SJSA1 (cell line): Measurements from ENCODE around the gene ASTE1. TPM values are rescaled to one million over a fixed set of nuclear protein-coding genes. Genes with fewer than 3 reads are reported as not detected.

Experiments
- DNase-seq, 2 experiments: peaks; one replicate each; pipeline ENCODE4 v3.0.0-alpha.2; 2015 to 2020; ENCODE audit warnings: low spot score in 2 of 2, low read depth in 1 of 2
- H3K27ac ChIP-seq: fragments of 250-450 bp; sonication (Bioruptor Pico); 2 replicates; pipeline ENCODE4 v1.5.1; 2020; ENCODE audit warnings: mild to moderate bottlenecking, moderate library complexity
- H3K27me3 ChIP-seq: fragments of 250-450 bp; sonication (Bioruptor Pico); replicated peaks from 2 replicates; pipeline ENCODE4 v1.5.1; 2020; ENCODE audit warnings: mild to moderate bottlenecking, moderate library complexity
- H3K36me3 ChIP-seq: fragments of 250-450 bp; sonication (Bioruptor Pico); 2 replicates; pipeline ENCODE4 v1.5.1; 2020; ENCODE audit warnings: mild to moderate bottlenecking
- H3K4me1 ChIP-seq: fragments of 250-450 bp; sonication (Bioruptor Pico); replicated peaks from 2 replicates; pipeline ENCODE4 v1.6.1; 2021; ENCODE audit warnings: mild to moderate bottlenecking
- H3K4me3 ChIP-seq: fragments of 250-450 bp; sonication (Bioruptor Pico); 2 replicates; pipeline ENCODE4 v1.5.1; 2020; ENCODE audit warnings: mild to moderate bottlenecking
- H3K9me3 ChIP-seq: fragments of 250-450 bp; sonication (Bioruptor Pico); replicated peaks from 2 replicates; pipeline ENCODE4 v1.5.1; 2020; ENCODE audit warnings: mild to moderate bottlenecking
- total RNA-seq: library from RNA; depleted of rRNA; stranded (reverse); fragments of >200 nt; shearing (Covaris generic); gene quantifications from 2 replicates; pipeline ENCODE4 v1.2.3, GENCODE V29; 2014

The ASTE1 gene
- total RNA-seq, 1 experiment from 2014 or later = 4.9 TPM

DNA sequence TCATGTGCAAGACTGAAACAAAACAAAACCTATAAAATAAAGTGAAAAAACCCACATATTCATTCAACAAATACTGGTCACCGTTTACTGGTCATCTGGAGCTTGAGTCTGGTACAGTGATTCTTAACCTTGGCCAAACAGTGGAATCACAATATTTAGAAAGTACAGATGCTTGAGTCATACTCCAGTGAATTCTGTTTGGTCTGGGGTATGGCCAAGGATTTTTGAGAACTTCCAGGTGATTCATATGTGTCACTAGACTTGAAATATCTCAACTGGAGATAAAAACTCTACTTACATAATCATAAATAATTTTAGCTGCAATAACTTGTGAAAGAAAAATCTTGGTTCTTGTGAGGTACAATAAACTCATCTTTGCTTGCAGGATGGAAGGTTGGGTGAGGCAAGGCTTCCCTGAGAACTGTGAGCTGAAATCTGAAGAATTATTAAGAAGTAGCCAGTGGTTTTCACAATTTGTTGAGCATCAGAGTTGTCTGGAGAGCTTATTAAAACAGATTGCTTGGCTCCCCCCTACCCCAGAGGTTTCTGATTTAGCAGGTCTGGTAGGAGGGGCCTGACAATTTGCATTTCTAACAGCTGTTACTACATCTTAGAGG is 9.7 kb upstream of the ASTE1 start:
- DNase-seq = peak in 1 of 2 experiments; percentile 40
- H3K4me1 ChIP-seq = peaks cover 21% of the 10 kb centered on the region
- H3K27me3 ChIP-seq = no peaks in the 10 kb centered on the region
- H3K36me3 ChIP-seq = no peaks in the 10 kb centered on the region
- no peaks in the 10 kb centered on the region for H3K9me3 ChIP-seq
- H3K4me3 ChIP-seq = no peak overlapping the region
- peak overlapping the region; percentile 48 for H3K27ac ChIP-seq

DNA sequence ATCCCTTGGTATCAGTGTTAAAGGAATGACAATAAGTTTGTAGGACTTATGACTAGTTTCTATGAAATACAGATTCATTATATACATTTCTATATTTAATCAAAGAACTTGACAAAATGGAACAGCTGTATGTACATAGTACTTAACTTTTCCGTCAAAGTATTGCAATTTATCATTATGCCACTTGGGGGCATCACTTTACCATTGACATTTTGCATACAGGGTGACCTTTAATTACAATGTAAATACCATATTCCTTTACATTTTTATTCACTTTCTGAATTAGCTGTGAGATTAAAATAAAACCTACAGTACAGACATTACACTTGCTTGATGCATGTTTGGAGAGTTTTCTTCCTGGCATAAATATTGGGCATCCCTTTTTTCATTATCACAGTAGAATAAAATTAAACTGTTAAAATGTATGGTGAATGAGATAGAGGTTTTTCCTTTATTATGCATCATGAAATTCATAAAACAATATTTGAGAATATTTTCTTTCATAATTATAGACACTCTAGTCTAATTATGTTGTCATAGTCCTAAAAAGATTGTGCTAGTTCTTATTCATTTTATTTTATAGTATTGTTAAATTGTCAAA is 7.0 kb upstream of the ASTE1 start:
- peak in 1 of 2 experiments; percentile 6 for DNase-seq
- Histone ChIP-seq H3K27ac (no peak overlapping the region), H3K9me3 (no peaks in the 10 kb centered on the region), H3K4me3 (no peak overlapping the region), H3K36me3 (no peaks in the 10 kb centered on the region; the same call in 1 of the 2 replicates), H3K4me1 (peaks cover 21% of the 10 kb centered on the region), H3K27me3 (no peaks in the 10 kb centered on the region)

DNA sequence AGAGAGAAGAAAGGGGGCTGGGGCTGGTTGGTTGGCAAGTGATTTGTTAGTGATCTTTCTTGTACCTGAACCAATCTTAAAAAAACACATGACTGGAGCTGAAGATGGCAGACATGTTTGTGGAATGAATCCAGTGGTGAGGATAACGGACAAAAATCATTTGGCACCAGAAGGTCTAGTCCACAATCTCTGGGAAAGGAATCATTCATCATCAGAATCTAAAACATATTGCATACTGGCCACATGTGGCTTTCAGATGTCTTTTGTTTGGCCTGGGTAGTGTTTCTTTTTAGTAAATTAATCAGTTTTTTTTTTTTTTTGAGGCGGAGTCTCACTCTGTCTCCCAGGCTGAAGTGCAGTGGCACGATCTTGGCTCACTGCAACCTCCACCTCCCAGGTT is 5.0 kb upstream of the ASTE1 start:
- H3K27ac ChIP-seq = no peak overlapping the region
- no peaks in the 10 kb centered on the region; the same call in 1 of the 2 replicates for H3K36me3 ChIP-seq
- H3K9me3 ChIP-seq = no peaks in the 10 kb centered on the region
- H3K4me3 ChIP-seq = no peak overlapping the region
- H3K27me3 ChIP-seq = no peaks in the 10 kb centered on the region
- peaks cover 11% of the 10 kb centered on the region for H3K4me1 ChIP-seq
- no peak for DNase-seq

DNA sequence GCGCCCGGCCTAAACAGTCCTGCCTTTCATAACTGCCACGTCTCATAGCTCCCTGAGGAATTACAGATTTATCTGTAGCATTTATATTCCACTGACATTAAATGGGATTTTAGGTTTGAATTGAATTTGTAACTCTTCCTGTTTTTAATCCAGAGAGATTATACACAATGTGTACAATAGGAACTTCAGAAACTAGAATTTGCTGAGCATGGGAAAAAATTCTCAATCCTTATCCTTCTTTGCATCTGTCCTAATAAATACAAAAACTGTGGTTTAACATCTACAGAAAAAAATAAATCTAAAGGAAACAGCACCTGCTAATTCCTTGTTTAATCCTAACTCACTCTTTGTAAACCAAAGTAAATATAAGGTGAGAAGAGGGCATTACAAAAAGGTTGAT is 2.2 kb upstream of the ASTE1 start:
- Histone ChIP-seq H3K4me1 (no peaks in the 10 kb centered on the region; the same call in none of the 2 replicates), H3K36me3 (peaks cover 18% of the 10 kb centered on the region), H3K27me3 (no peaks in the 10 kb centered on the region), H3K27ac (no peak overlapping the region), H3K4me3 (no peak overlapping the region), H3K9me3 (no peaks in the 10 kb centered on the region)
- no peak for DNase-seq

DNA sequence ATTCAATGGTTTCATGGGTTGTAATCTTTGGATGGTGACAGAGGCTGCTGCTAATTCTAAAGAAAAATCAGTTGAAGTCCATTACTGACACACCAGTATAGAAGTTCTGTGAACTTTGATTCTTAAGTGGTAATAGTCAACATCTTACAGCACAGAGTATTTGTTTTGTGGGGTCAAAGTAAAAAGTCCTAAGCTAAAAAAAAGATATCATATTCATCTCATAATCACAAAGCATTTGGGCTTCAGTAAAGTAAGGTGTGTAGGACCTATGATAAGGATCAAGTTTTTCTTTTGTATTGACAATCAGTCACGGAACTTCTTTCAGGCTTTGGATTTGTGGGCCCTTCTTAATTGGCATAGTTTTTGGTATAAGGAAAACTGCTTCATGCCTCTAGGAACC is 1.1 kb downstream of the ASTE1 start:
- H3K27me3 ChIP-seq = no peaks in the 10 kb centered on the region
- peak overlapping the region; percentile 62 for H3K4me3 ChIP-seq
- no peak overlapping the region for H3K27ac ChIP-seq
- peaks cover 26% of the 10 kb centered on the region for H3K36me3 ChIP-seq
- no peaks in the 10 kb centered on the region; the same call in none of the 2 replicates for H3K4me1 ChIP-seq
- H3K9me3 ChIP-seq = no peaks in the 10 kb centered on the region
- DNase-seq = no peak

DNA sequence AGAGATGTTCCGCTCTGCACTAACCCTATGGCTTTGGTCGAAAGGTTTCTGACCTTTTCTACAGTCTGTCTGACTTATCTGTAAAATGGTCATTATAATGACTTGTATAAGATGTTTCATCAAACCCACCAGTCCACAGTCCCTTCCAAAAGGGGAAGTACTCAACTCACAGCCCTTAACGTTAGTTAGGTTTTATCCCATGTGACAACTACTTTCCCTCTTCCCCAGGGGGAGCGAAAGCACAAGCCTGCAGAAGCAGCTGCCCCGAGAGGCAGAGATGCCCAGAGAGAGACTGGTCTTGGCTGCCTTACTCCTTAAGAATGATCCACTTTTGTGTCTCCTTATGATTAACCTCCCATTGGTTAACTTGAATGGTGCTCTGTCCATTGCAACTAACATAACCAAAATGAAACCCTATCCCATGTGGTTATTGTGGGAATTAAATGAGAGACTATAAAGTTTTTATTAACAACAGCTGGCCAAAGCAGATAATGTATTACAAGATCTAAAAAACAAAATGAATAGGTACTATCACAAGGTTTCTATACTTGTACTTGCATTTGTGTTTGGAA is 6.4 kb downstream of the ASTE1 start:
- Histone ChIP-seq H3K27me3 (no peaks in the 10 kb centered on the region), H3K4me1 (no peaks in the 10 kb centered on the region), H3K4me3 (no peak overlapping the region), H3K27ac (no peak overlapping the region), H3K36me3 (peaks cover 52% of the 10 kb centered on the region), H3K9me3 (no peaks in the 10 kb centered on the region)
- DNase-seq = no peak

DNA sequence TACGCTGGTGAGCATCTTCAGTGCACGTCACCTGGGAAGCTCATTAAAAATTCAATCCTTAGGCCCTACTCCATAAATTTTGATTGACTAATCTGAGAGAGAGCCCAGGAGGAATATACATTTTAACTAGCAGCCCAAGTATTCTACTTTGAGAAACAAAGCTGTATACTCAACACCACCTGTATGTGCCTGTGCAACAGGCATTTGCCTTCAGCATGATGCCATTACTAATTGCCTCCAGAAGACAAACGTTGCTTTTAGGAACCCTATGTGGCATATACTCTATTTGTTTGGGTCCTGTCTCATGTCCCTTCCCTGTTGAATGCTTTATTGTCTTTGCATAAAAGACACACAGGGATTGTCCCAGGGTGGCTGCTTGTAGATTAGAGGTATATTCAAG is 7.7 kb downstream of the ASTE1 start:
- no peak for DNase-seq
- Histone ChIP-seq H3K27me3 (no peaks in the 10 kb centered on the region), H3K9me3 (no peaks in the 10 kb centered on the region), H3K27ac (no peak overlapping the region), H3K4me1 (no peaks in the 10 kb centered on the region), H3K4me3 (no peak overlapping the region), H3K36me3 (peaks cover 51% of the 10 kb centered on the region)

DNA sequence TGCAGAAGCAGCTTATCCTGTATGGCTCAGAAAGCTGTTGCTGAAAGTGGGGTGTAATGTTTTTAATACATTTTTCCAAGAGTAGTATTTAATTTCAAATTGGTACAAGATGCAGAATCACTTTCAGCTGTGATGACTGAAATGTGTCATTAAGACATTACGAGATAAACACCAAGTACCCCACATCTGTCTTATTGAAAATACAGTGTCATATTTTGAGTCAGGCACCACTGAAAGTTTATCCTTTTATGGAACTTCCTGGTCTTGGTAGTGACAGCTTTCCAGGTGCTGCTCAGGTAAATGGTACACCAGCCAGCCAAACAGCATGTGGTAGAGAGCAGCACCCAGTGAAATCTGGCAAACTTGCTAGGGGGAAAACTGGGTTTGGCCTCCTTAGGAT is 16.9 kb downstream of the ASTE1 start:
- peaks cover 72% of the 10 kb centered on the region for H3K36me3 ChIP-seq
- DNase-seq = no peak
- no peak overlapping the region for H3K4me3 ChIP-seq
- no peak overlapping the region for H3K27ac ChIP-seq
- H3K4me1 ChIP-seq = no peaks in the 10 kb centered on the region
- no peaks in the 10 kb centered on the region for H3K9me3 ChIP-seq
- H3K27me3 ChIP-seq = no peaks in the 10 kb centered on the region

DNA sequence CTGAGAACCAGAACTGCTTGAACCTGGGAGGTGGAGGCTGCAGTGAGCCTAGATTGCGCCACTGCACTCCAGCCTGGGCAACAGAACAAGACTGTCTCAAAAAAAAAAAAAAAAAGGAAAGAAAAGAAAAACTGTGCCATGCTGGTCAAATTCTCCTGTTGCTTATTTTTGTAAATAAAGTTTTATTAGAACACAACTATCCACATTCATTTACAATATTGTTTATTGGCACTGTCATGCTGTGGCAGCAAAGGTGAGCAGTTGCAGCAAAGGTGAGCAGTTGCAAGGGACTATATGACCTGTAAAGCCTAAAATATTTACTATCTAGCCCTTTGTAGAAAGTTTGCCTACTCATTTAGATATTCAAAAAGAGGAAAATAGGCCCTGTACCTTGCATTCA is 18.3 kb downstream of the ASTE1 start:
- no peak overlapping the region for H3K4me3 ChIP-seq
- peaks cover 76% of the 10 kb centered on the region for H3K36me3 ChIP-seq
- H3K4me1 ChIP-seq = no peaks in the 10 kb centered on the region
- H3K27me3 ChIP-seq = no peaks in the 10 kb centered on the region
- DNase-seq = no peak
- H3K9me3 ChIP-seq = no peaks in the 10 kb centered on the region
- no peak overlapping the region for H3K27ac ChIP-seq

DNA sequence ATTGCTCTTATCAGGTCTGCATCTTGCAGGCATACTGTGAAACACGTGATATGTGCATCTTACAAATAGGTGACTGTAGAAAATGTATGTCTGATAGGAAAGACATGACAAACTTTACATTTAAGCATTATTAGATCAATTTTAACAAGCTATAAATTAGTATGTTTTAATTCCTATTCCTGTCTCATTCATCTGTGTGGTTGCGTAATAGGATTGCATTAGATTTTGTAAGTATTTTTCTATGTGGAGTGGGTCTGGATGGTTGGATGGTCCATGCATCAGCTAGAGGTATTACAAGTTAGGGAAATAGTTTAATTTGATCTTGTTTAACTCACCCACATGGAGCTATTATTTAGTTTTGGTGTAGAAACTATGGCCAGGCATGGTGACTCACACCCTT is 18.8 kb downstream of the ASTE1 start:
- no peaks in the 10 kb centered on the region for H3K9me3 ChIP-seq
- no peak for DNase-seq
- no peak overlapping the region for H3K4me3 ChIP-seq
- H3K27ac ChIP-seq = no peak overlapping the region
- H3K27me3 ChIP-seq = no peaks in the 10 kb centered on the region
- H3K4me1 ChIP-seq = no peaks in the 10 kb centered on the region
- peaks cover 74% of the 10 kb centered on the region for H3K36me3 ChIP-seq

DNA sequence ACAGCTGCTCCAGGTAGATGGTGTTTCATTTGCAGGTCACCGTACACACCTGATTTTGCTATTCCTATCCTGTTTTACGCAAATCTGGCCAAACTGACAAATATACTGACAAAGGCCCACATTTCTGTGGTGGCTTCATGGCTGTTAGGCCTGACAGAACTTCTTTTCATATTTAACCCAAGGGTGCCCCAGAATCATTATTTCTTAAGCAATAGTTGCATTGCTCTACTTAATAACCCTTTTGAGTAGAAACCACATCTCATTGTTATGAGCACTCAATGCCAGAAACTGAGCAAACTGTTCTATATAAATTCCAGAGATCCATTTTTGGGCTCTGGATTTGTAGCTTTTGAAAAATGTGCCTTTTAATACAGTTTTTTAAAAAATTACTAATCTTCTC is 19.4 kb downstream of the ASTE1 start:
- H3K36me3 ChIP-seq = peaks cover 73% of the 10 kb centered on the region
- H3K9me3 ChIP-seq = no peaks in the 10 kb centered on the region
- H3K27me3 ChIP-seq = no peaks in the 10 kb centered on the region
- H3K27ac ChIP-seq = no peak overlapping the region
- DNase-seq = no peak
- no peaks in the 10 kb centered on the region for H3K4me1 ChIP-seq
- no peak overlapping the region for H3K4me3 ChIP-seq

DNA sequence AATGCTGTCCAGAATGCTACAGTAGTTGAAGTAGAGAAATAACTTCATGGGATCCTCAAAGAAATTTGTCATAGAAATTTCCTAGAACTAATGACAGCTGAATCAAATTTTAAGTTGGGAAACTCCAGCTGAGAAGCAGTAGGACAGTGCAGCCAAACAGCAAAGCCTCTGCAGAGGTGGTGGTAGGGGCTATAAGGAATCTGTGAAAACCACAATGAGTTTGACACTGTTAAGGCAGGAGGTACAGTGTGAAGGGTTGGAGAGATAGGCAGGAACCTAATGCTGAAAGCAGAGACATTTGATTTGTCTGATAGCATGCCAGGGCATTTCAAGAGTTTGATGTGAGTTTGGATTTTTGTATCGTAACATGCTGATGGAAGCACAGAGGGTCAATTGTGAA is 22.0 kb downstream of the ASTE1 start:
- Histone ChIP-seq H3K27ac (no peak overlapping the region), H3K36me3 (peaks cover 73% of the 10 kb centered on the region), H3K4me1 (no peaks in the 10 kb centered on the region), H3K9me3 (no peaks in the 10 kb centered on the region), H3K27me3 (no peaks in the 10 kb centered on the region), H3K4me3 (no peak overlapping the region)
- DNase-seq = no peak

DNA sequence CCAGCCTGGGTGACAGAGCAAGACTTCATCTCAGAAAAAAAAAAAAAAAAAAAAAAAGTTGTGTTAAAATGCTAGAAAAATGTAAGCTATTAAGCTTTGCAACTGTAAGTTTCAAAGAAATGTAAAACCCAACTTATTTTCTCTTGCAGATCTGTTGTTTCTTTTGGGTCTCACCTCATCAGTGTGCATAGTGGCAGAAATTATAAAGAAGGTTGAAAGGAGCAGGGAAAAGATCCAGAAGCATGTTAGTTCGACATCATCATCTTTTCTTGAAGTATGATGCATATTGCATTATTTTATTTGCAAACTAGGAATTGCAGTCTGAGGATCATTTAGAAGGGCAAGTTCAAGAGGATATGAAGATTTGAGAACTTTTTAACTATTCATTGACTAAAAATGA is 25.6 kb downstream of the ASTE1 start:
- no peaks in the 10 kb centered on the region for H3K9me3 ChIP-seq
- H3K27me3 ChIP-seq = no peaks in the 10 kb centered on the region
- H3K36me3 ChIP-seq = peaks cover 77% of the 10 kb centered on the region
- H3K27ac ChIP-seq = no peak overlapping the region
- H3K4me3 ChIP-seq = no peak overlapping the region
- no peak for DNase-seq
- H3K4me1 ChIP-seq = no peaks in the 10 kb centered on the region

DNA sequence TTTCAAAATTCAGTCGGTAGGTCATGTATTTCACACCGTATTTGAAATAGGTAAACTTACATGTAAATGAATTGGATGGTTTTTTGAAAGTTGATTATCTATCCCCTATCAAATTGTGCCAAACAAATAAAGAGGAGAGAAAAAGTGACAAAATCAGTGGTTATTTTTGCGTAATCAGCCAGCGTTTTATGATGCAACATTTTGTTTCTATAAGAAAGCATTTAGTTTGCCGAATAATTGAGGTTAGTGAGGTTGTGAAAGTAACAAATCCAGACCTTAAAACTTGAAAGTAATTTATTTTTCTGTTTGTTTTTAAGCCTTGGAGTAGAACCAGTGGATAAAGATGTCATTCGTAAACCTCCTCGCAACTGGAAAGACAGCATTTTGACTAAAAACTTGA is 29.3 kb downstream of the ASTE1 start:
- Histone ChIP-seq H3K4me1 (no peaks in the 10 kb centered on the region), H3K27ac (no peak overlapping the region), H3K4me3 (no peak overlapping the region), H3K9me3 (no peaks in the 10 kb centered on the region), H3K36me3 (peaks cover 67% of the 10 kb centered on the region), H3K27me3 (no peaks in the 10 kb centered on the region)
- DNase-seq = no peak
